Measurements from ENCODE around the gene ALK. TPM values are rescaled to one million over a fixed set of nuclear protein-coding genes. Genes with fewer than 3 reads are reported as not detected.

ALK gene
- total RNA-seq, 1 experiment from 2014 or later = not detected

DNA sequence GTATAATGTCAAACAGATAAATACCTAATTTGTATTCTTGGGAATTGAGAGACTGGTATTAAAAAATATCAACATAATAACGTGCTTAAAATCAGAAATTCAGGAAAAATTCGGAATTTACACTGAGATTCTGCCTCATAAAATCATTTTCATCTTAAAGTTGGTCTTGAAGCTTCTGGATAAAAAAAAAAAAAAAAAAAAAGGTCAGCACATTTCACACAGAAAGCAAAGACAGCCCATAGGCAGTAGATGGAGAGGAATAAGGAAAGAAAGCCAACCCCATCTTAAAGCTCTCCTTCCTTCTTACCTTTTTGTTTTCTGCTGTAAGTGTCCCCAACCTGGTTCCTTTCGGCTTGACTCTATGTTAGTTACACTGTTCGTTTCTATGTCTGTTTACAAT is 41.5 kb upstream of the ALK start:
- H3T11ph ChIP-seq (ENCODE audit: low read length) = no peak overlapping the region
- no peak overlapping the region for H2BK12ac ChIP-seq (ENCODE audit: insufficient read length, low read depth, low read length)
- no peak overlapping the region for H2BK120ac ChIP-seq (ENCODE audit: low read depth, low read length, poor library complexity, severe bottlenecking)
- H3K9me3 Mint-ChIP-seq = no peaks in the 10 kb centered on the region; a peak in 2 of 5 replicates
- H3K23ac ChIP-seq (ENCODE audit: insufficient read length, low read depth, low read length) = no peak overlapping the region
- H3K4ac ChIP-seq (ENCODE audit: low read depth, low read length) = no peak overlapping the region
- no CpG with 5 or more reads among the region's 4 CpGs for WGBS (ENCODE audit: extremely low coverage, insufficient read length, low lambda C conversion rate)
- H3K4me1 Mint-ChIP-seq = peaks cover 11 to 27% of the 10 kb centered on the region in 2 experiments
- H2BK20ac ChIP-seq (ENCODE audit: low read depth, low read length, poor library complexity, severe bottlenecking) = no peak overlapping the region
- no peaks in the 10 kb centered on the region for H3K79me2 ChIP-seq (ENCODE audit: insufficient read depth, low read length)
- no peaks in the 10 kb centered on the region for H3K36me3 Mint-ChIP-seq (ENCODE audit: insufficient read depth in 1 of 3, low read depth in 3 of 3)
- no peak overlapping the region for H2BK15ac ChIP-seq (ENCODE audit: low read depth, low read length)
- H4K5ac ChIP-seq (ENCODE audit: insufficient read length, low read depth, low read length) = no peak overlapping the region
- no peak overlapping the region for H2BK5ac ChIP-seq (ENCODE audit: insufficient read length, low read length)
- TF ChIP-seq, protein P1, sequence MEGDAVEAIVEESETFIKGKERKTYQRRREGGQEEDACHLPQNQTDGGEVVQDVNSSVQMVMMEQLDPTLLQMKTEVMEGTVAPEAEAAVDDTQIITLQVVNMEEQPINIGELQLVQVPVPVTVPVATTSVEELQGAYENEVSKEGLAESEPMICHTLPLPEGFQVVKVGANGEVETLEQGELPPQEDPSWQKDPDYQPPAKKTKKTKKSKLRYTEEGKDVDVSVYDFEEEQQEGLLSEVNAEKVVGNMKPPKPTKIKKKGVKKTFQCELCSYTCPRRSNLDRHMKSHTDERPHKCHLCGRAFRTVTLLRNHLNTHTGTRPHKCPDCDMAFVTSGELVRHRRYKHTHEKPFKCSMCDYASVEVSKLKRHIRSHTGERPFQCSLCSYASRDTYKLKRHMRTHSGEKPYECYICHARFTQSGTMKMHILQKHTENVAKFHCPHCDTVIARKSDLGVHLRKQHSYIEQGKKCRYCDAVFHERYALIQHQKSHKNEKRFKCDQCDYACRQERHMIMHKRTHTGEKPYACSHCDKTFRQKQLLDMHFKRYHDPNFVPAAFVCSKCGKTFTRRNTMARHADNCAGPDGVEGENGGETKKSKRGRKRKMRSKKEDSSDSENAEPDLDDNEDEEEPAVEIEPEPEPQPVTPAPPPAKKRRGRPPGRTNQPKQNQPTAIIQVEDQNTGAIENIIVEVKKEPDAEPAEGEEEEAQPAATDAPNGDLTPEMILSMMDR (conservative IDR thresholded peaks at IDR 0.05) = no peak
- no peak overlapping the region for H4K91ac ChIP-seq (ENCODE audit: insufficient read length, low read depth, low read length)
- no peak overlapping the region for H4K8ac ChIP-seq (replicated peaks; ENCODE audit: insufficient read length, low read depth, low read length)
- H3K9me3 ChIP-seq (ENCODE audit: control insufficient read depth, low read depth, low read length) = no peaks in the 10 kb centered on the region
- no peak overlapping the region for H3K14ac ChIP-seq (ENCODE audit: insufficient read depth, low read length)
- H4K20me1 ChIP-seq (ENCODE audit: control insufficient read depth, insufficient read depth, insufficient read length) = no peaks in the 10 kb centered on the region
- no peak for DNase-seq
- no peak overlapping the region for H3K56ac ChIP-seq (ENCODE audit: insufficient read length, low read depth, low read length)
- no peak overlapping the region for H2AK5ac ChIP-seq (ENCODE audit: insufficient read length, low read length)
- no peak overlapping the region for H3K18ac ChIP-seq (ENCODE audit: insufficient read length, low read depth, low read length)
- no peaks in the 10 kb centered on the region for H3K23me2 ChIP-seq (ENCODE audit: insufficient read length, low read depth, low read length, poor library complexity, severe bottlenecking)
- H3K4me3 Mint-ChIP-seq = no peak overlapping the region
- H3K27me3 ChIP-seq (ENCODE audit: insufficient read depth, low read length) = no peaks in the 10 kb centered on the region
- no peak overlapping the region for H3K9ac ChIP-seq (ENCODE audit: extremely low read depth, insufficient read length, low read length)
- no peak overlapping the region for H2AFZ ChIP-seq (ENCODE audit: low read length)
- no peak overlapping the region for H3K27ac Mint-ChIP-seq
- no peak overlapping the region for H3K27ac ChIP-seq (ENCODE audit: insufficient read length, low read depth, low read length)
- peaks cover 10% of the 10 kb centered on the region for H3K27me3 Mint-ChIP-seq (ENCODE audit: low read depth)
- H3K79me1 ChIP-seq (ENCODE audit: insufficient read depth, low read depth, low read length, poor library complexity, severe bottlenecking) = no peaks in the 10 kb centered on the region
- no peaks in the 10 kb centered on the region for H3K4me1 ChIP-seq (ENCODE audit: insufficient read depth, low read length)
- H3K4me2 ChIP-seq (ENCODE audit: insufficient read depth, insufficient read length, low read length) = no peak overlapping the region
